ENCODE results near the gene TRIM43B. TPM values are rescaled to one million over a fixed set of nuclear protein-coding genes. Genes with fewer than 3 reads are reported as not detected.
"Not testable (repeated sequence)": the region's sequence is repeated elsewhere in the genome, so short reads cannot be mapped to it uniquely, and the experiment has no call there.

TRIM43B gene
- total RNA-seq, 2 donors from 2014 or later, result not detected

DNA sequence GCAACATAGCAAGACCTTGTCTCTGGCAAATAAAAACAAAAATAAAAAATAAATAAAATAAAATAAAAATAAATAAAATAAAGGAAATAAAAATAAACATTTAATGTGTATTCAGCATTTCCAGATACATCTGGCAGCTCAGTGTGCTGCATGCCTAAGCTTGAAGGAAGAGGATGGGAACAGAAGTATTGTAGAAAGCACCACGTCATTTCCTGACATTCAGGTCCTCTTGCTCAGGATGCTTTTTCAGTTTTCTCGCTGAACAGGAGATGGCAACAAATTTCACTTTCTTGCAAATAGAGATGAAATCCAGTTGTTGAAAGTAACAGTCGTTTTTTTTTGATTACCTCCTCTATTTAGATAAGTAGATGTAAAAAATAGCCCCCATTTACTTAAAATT is 21.3 kb downstream of the TRIM43B start:
- H3K4me3 Mint-ChIP-seq; ATAC-seq (replicated peaks); H3K36me3 Mint-ChIP-seq (ENCODE audit: low read depth); H3K4me1 Mint-ChIP-seq; H3K27ac Mint-ChIP-seq; H3K9me3 Mint-ChIP-seq; H3K27me3 Mint-ChIP-seq: not testable (repeated sequence)

DNA sequence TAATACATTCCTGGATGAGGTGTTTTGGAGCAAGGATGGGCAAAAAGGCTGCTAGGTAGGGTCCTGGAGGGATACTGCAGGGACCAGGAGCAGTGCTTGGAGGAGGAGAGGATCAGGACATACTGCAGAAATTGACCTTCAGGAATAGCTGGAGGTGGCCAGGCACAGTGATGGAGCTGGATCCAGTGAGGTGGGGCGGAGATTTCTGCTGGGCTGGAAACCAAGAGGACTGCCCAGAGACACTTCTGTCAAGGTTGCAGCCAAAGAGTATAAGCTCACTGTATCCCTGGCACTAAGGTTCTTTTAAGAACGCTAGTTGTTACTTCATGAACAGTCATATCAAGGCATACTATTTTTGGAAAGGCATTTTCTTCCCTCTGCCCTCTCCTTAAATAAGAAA is 39.2 kb downstream of the TRIM43B start:
- ATAC-seq (replicated peaks); H3K27me3 Mint-ChIP-seq; H3K4me1 Mint-ChIP-seq; H3K9me3 Mint-ChIP-seq; H3K27ac Mint-ChIP-seq; H3K36me3 Mint-ChIP-seq (ENCODE audit: low read depth); H3K4me3 Mint-ChIP-seq: not testable (repeated sequence)

DNA sequence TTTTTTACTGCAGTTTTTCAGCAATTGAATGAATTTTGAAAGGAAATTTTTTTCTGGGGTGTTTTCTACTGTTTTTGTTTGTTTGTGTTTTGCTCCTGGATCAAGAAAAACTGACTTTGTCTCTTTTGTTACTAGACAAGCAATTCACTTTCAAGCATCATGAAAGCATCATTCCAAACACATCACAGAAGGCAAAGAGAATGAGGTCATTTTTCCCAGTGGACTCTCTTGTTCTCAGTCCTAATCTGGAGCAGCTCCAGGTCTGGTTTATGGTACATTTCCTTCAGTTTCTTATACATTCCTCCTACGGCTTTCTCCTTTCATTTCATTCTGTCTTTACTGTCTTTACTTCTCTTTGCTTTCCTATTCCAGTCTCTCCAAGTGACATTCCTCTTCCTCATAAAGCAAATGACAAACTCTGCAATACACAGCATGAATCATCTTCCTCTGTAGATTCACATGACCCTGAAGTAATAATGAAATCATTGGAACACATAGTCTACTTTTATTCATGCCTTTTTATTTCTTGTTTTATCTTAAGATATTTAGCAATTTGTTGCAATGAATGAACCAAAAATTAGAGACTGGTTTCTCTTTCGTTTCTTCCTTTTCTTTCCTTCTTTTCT is 42.0 kb downstream of the TRIM43B start:
- not testable (repeated sequence) for H3K27me3 Mint-ChIP-seq; ATAC-seq (replicated peaks); H3K36me3 Mint-ChIP-seq (ENCODE audit: low read depth); H3K4me1 Mint-ChIP-seq; H3K4me3 Mint-ChIP-seq; H3K9me3 Mint-ChIP-seq; H3K27ac Mint-ChIP-seq

DNA sequence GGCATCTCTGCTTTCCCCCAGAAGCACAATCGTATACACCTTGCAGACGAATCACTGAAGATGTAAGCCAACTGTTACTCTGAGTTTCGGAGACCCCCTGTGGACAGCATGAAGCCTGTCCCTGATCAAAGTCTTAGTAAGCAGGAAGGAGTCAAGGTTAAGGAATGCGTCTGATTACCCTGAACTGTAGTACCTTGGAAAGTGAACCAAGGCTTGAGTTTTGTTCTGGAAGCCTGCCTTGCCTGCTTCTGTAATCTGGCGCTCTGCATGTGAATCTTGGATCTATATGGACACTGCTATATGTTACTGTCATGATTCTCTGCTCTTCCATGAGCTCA is 48.7 kb downstream of the TRIM43B start:
- not testable (repeated sequence) for ATAC-seq (replicated peaks); H3K27me3 Mint-ChIP-seq; H3K4me1 Mint-ChIP-seq; H3K27ac Mint-ChIP-seq; H3K9me3 Mint-ChIP-seq; H3K4me3 Mint-ChIP-seq; H3K36me3 Mint-ChIP-seq (ENCODE audit: low read depth)

DNA sequence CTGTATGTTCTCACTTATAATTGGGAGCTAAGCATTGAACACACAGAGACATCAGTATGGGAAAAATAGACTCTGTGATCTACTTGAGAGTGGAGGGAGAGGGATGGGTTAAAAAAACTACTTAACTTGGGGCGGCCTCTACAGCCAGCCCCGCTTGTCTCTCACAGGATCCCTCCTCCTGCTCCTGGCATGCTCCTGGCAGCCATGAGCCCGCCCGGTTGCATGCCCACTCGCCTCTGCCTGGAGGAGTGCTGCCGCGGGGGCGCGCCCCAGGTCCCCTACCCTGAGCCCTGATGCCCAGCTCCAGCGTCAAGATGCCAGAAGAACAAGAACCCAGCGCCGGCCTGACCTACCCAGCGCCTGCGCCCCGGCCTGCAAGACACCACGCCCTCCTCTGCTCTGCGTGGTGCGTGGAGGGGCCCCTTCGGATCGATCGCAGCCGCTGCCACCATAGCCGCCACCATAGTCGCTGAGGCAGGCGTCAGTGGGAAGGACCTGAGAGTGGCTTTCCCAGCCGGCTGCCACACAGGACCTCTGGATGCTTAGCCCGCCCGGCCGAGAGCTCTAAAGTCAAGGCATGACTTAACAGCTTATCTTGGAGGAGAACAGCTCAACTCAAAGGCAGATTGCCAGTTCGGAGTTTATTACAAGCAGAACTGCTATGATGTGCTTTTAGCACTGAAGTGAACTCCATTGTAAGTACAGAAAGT is 49.2 kb downstream of the TRIM43B start:
- ATAC-seq (replicated peaks); H3K27me3 Mint-ChIP-seq; H3K4me1 Mint-ChIP-seq; H3K4me3 Mint-ChIP-seq; H3K36me3 Mint-ChIP-seq (ENCODE audit: low read depth); H3K27ac Mint-ChIP-seq; H3K9me3 Mint-ChIP-seq: not testable (repeated sequence)

DNA sequence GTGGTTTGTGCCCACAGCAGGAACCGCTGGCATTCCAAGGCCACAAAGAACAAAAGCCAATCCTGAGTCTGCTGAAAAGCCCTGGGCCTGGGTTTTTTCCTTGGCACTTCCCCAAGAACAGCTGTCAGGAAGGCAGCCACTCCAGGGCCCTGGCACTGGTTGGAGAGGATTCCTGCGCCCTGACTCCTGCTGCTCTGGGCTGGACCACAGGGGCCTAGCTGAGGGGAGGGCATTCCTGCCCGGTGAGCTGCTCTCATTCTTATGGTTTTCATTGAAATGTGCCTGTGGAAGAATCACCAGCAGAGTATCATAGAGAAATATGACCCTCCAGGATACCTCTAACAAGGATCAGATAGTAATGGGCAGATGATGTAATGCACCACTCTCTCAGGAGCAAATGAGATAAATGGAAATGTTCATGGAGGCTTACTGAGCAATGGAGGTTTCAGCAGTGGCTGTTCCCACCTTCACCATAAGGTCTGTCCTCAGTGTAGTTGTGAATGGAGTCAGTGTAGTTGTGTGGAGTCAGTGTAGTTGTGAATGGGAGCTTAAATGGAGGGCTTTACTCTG is 50.0 kb downstream of the TRIM43B start:
- not testable (repeated sequence) for H3K27me3 Mint-ChIP-seq; H3K9me3 Mint-ChIP-seq; H3K4me3 Mint-ChIP-seq; H3K4me1 Mint-ChIP-seq; H3K36me3 Mint-ChIP-seq (ENCODE audit: low read depth); H3K27ac Mint-ChIP-seq; ATAC-seq (replicated peaks)

DNA sequence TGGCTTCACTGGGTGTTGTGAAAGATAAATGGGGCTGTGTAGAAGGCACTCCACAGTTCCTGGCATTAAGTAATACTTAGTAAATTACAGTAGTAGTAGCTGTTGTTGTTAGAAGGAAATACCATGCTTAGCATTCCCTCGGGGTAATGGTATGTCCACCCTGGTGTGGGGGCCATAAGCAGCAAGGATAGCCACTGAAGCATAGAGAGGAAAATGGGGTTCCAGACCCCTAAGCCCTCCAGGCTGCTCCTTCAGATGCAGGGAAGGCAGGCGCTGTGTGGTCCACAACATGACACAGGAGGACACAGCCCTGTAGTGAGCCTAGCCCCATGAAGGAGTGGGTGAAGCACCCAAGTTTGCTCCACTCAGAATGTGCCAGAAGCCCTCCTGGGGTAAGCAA is 50.6 kb downstream of the TRIM43B start:
- not testable (repeated sequence) for H3K4me3 Mint-ChIP-seq; ATAC-seq (replicated peaks); H3K9me3 Mint-ChIP-seq; H3K4me1 Mint-ChIP-seq; H3K27me3 Mint-ChIP-seq; H3K36me3 Mint-ChIP-seq (ENCODE audit: low read depth); H3K27ac Mint-ChIP-seq

DNA sequence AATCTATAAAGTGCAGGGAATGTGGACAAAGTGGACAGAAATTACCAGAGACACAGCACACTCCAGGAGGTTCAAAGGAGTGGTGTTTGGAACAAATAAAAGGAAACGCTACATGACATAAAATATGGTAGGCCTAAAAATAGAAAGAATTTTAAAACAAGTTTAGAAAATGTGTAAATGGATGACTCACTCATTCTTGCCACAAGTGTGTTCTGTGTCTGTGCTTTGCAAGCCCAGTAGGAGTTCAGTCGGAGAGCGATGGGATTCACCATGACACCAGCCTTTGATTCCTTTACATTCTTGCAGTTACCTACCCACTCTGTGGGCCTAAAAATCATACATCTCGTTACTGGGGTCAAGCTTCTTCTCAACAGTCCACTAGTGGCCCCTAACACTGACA is 51.2 kb downstream of the TRIM43B start:
- H3K36me3 Mint-ChIP-seq (ENCODE audit: low read depth); H3K4me1 Mint-ChIP-seq: not testable (repeated sequence)

DNA sequence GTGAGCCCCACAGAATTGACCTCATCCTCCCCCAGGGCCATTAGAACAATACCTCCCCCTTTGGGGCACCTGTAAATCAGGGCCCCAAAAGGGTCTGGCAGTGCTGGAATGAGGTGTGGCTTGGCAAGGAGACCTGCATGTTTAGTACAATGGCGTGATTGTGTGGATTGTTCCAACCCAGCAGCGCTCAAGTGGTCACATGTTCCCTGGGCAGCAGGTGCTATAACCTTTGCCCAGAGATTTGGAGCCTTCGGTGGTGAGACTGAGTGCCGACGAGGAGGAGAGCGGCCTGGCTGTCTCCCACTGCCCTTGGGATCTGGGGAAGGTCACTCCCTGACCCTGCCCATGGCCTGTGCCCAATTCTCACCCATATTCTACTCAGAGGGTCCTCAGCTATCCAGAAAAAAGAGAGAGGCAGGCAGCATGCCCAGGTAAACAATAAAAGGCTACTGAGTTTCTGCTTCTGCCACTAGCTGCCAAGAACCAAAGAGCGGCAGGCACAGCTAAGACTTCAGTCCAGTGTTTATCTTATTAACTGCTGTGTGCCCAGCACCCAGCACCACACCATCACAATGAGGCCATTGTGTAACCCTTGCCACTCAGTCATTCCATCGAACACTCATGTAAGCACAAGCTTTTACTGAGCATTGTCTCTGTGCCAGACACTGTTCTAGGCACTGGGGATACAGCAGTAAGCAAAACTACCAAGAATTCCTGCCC is 54.6 kb downstream of the TRIM43B start:
- not testable (repeated sequence) for ATAC-seq (replicated peaks); H3K27ac Mint-ChIP-seq; H3K36me3 Mint-ChIP-seq (ENCODE audit: low read depth); H3K27me3 Mint-ChIP-seq; H3K9me3 Mint-ChIP-seq; H3K4me3 Mint-ChIP-seq; H3K4me1 Mint-ChIP-seq

More for the DNA sequence above, 51.2 kb downstream of the TRIM43B start:
- not testable (repeated sequence) for ATAC-seq (replicated peaks); H3K27me3 Mint-ChIP-seq; H3K4me3 Mint-ChIP-seq; H3K9me3 Mint-ChIP-seq; H3K27ac Mint-ChIP-seq

DNA sequence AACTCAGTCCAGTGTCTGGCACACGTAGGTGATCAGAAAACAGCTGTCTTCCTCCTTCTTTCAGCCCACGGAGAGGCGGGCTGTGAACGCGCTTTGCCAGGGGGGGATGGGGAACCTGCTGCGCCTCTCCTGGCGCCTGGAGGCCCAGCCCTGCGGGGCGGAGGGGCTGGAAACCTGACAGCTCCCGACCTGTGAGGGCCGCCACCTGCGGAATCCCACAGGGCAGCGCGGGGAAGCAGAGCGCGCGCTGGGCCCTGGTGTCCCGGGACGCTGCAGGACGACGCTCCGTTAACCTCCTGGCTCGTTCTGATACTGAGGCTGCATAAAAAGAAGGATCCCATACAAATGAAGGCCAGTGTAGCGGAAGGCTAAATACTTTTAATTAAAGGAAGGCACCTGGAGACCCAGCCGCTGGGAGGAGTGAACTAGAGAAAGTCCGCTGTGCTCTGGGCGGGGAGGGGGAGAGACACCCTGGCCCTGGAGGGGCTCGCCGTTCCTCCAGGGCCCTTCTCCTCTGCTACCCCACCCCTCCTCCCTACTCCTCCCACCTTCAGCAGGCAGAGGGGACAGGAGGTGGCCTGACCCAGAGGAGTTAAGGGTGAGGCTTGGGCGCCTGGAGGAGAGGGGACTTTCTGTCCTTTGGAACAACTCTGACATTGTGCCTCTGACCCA is 57.2 kb downstream of the TRIM43B start:
- not testable (repeated sequence) for H3K36me3 Mint-ChIP-seq (ENCODE audit: low read depth); H3K27me3 Mint-ChIP-seq; H3K4me1 Mint-ChIP-seq; ATAC-seq (replicated peaks); H3K9me3 Mint-ChIP-seq; H3K27ac Mint-ChIP-seq; H3K4me3 Mint-ChIP-seq

Other genes with a start within 250 kb of the TRIM43B start
- under 1 TPM; 0.90 to 0.91 TPM for gene PROM2, start 210.3 kb downstream of the TRIM43B start, total RNA-seq
- gene KCNIP3, start 187.4 kb downstream of the TRIM43B start, total RNA-seq, result not detected
- 10 to 100 TPM; 19.1 to 19.2 TPM for gene FAHD2A, start 82.0 kb downstream of the TRIM43B start, total RNA-seq
- under 1 TPM in 1 of 2 donors, not detected in 1; 0.17 TPM for gene TRIM43, start 107.2 kb upstream of the TRIM43B start, total RNA-seq

Data from activated T-helper 17 cell treated with anti-CD3 and anti-CD28 coated beads, Interleukin-2, amount 50 U/mL, for 72 hours (primary cell).